Mesendoderm (in vitro differentiated cells): ENCODE data around the gene THSD4.

Experiments
- DNase-seq: peaks from one replicate; pipeline ENCODE4 v3.0.0; 2013
- H2AK5ac ChIP-seq: 2 replicates; pipeline ENCODE4 v1.6.1; 2013; ENCODE audit warnings: low read length, inconsistent platforms
- H2BK120ac ChIP-seq: 2 replicates; pipeline ENCODE4 v1.6.1; 2013; ENCODE audit warnings: low read depth, mild to moderate bottlenecking, low read length, moderate library complexity, mixed read lengths
- H2BK15ac ChIP-seq: replicated peaks from 2 replicates; pipeline ENCODE4 v1.6.1; 2013; ENCODE audit warnings: low read depth, mild to moderate bottlenecking, moderate library complexity
- H2BK5ac ChIP-seq: 2 replicates; pipeline ENCODE4 v1.6.1; 2013; ENCODE audit warnings: low read length, inconsistent platforms
- H3K18ac ChIP-seq: 2 replicates; pipeline ENCODE4 v1.6.1; 2013; ENCODE audit warnings: mild to moderate bottlenecking, low read length, mixed read lengths
- H3K23ac ChIP-seq: one replicate; pipeline ENCODE4 v1.6.1; 2013; ENCODE audit warnings: low read length
- H3K27ac ChIP-seq: 2 replicates; pipeline ENCODE4 v1.5.1; 2013; ENCODE audit warnings: low read depth, mild to moderate bottlenecking, inconsistent platforms, low read length, moderate library complexity
- H3K27me3 ChIP-seq: 2 replicates; pipeline ENCODE4 v1.6.1; 2013; ENCODE audit warnings: low read length, control low read depth, mild to moderate bottlenecking, inconsistent platforms; ENCODE audit not compliant: insufficient read depth, poor library complexity
- H3K36me3 ChIP-seq: 2 replicates; pipeline ENCODE4 v1.6.1; 2013; ENCODE audit warnings: low read length, inconsistent platforms; ENCODE audit not compliant: control insufficient read depth, insufficient read depth
- H3K4ac ChIP-seq: one replicate; pipeline ENCODE4 v1.6.1; 2013; ENCODE audit warnings: low read depth, mild to moderate bottlenecking, low read length, moderate library complexity
- H3K4me1 ChIP-seq: 2 replicates; pipeline ENCODE4 v1.6.1; 2013; ENCODE audit warnings: low read depth, low read length, inconsistent platforms; ENCODE audit not compliant: control insufficient read depth
- H3K4me2 ChIP-seq: 2 replicates; pipeline ENCODE4 v1.6.1; 2013; ENCODE audit warnings: low read length
- H3K4me3 ChIP-seq: 2 replicates; pipeline ENCODE4 v1.5.1; 2013; ENCODE audit warnings: mild to moderate bottlenecking, low read length
- H3K56ac ChIP-seq: one replicate; pipeline ENCODE4 v1.6.1; 2013; ENCODE audit warnings: low read length
- H3K79me1 ChIP-seq: 2 replicates; pipeline ENCODE4 v1.6.1; 2013; ENCODE audit warnings: low read length, inconsistent platforms
- H3K79me2 ChIP-seq: 2 replicates; pipeline ENCODE4 v1.6.1; 2013; ENCODE audit warnings: mild to moderate bottlenecking, low read length; ENCODE audit not compliant: control insufficient read depth, insufficient read depth
- H3K9ac ChIP-seq: 2 replicates; pipeline ENCODE4 v1.6.1; 2013; ENCODE audit warnings: low read length, inconsistent platforms
- H4K5ac ChIP-seq: one replicate; pipeline ENCODE4 v1.6.1; 2013; ENCODE audit warnings: low read length
- H4K8ac ChIP-seq: one replicate; pipeline ENCODE4 v1.6.1; 2013; ENCODE audit warnings: low read depth, mild to moderate bottlenecking, control low read depth, low read length, moderate library complexity
- WGBS: extraction: QIAGEN DNeasy Blood & Tissue Kit; methylation state at CpG from one replicate; pipeline ENCODE4 v1.1.7; 2013; ENCODE audit warnings: low lambda C conversion rate, missing lambda C conversion rate; ENCODE audit not compliant: insufficient coverage; ENCODE audit errors: extremely low coverage; 5-methylcytosine and 5-hydroxymethylcytosine counted together

Gene THSD4

DNA sequence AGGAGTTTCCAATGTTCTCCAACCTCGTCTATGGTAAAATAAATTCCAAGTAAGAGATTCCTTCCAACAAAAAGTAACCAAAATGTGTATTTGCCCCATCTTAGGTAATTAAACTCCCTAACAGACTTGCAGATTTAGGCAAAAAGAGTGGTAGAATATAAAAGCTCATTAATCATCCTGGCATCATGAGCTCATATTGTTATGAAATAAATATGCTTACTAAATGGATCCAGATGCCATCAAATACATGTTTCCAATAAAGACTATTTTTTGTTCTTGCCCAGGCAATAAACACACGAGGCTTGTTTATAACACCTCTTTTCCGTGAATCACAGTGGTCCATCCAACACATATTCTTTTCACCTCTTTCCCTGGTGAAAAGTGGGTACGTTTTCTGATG is 189.4 kb downstream of the THSD4 start:
- Histone ChIP-seq H3K79me2 (no peaks in the 10 kb centered on the region), H3K4me1 (no peaks in the 10 kb centered on the region), H3K4ac (no peak overlapping the region), H3K18ac (no peak overlapping the region), H3K36me3 (no peaks in the 10 kb centered on the region), H4K8ac (no peak overlapping the region), H2BK15ac (no peak overlapping the region), H2AK5ac (no peak overlapping the region), H3K79me1 (no peaks in the 10 kb centered on the region), H3K56ac (no peak overlapping the region), H3K27ac (no peak overlapping the region), H2BK5ac (no peak overlapping the region), H2BK120ac (no peak overlapping the region), H4K5ac (no peak overlapping the region), H3K27me3 (no peaks in the 10 kb centered on the region), H3K4me2 (no peak overlapping the region), H3K9ac (no peak overlapping the region), H3K4me3 (no peak overlapping the region), H3K23ac (no peak overlapping the region)
- no peak for DNase-seq
- no CpG with 5 or more reads among the region's 4 CpGs for WGBS

DNA sequence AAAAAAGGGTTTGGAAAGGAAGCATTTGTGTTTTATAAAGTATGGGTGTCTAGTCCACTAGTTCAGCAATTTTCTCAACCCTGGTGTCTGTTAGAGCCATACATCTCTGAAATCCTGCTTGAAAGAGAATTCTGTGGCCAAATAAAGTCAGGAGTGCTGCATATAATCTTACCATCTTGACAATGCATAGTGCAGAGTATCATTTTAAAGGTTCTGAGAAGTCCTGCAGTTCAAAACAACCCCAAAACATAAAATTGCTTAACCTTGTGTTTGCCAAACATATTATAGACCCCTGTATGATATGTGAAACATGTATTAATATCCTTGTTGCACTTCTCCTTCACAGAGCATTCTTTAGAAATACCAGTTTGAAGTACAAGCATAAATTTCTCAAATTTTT is 191.3 kb downstream of the THSD4 start:
- Histone ChIP-seq H3K56ac (no peak overlapping the region), H3K18ac (no peak overlapping the region), H3K4me1 (no peaks in the 10 kb centered on the region), H2BK120ac (no peak overlapping the region), H3K4me2 (no peak overlapping the region), H4K8ac (no peak overlapping the region), H3K79me2 (no peaks in the 10 kb centered on the region), H2AK5ac (no peak overlapping the region), H3K36me3 (no peaks in the 10 kb centered on the region), H3K9ac (no peak overlapping the region), H2BK5ac (no peak overlapping the region), H3K4me3 (no peak overlapping the region), H3K4ac (no peak overlapping the region), H3K27me3 (no peaks in the 10 kb centered on the region), H2BK15ac (no peak overlapping the region), H3K79me1 (no peaks in the 10 kb centered on the region), H3K23ac (no peak overlapping the region), H4K5ac (no peak overlapping the region), H3K27ac (no peak overlapping the region)
- DNase-seq, result no peak

DNA sequence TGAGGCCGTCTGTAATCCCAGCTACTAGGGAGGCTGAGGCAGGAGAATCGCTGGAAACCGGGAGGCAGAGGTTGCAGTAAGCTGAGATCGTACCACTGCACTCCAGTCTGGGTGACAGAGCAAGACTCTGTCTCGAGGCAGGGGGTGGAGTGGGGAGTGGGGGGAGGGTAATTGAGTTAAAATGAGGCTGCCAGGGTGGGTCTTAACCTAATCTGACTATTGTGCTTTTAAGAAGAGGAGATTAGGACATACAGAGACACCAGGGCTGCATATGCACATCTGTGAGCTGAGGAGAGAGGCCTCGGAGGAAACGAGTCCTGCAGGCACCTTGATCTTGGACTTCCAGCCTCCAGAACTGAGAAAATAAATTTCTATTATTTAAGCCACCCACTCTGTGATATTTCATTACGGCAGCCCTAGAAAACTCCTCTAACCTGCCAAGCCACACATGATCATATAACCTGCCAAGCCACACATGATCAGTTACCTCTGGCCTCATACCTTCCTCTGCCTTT is 197.0 kb downstream of the THSD4 start:
- no peak overlapping the region for H2AK5ac ChIP-seq
- no peak overlapping the region for H2BK120ac ChIP-seq
- H4K5ac ChIP-seq, result no peak overlapping the region

DNA sequence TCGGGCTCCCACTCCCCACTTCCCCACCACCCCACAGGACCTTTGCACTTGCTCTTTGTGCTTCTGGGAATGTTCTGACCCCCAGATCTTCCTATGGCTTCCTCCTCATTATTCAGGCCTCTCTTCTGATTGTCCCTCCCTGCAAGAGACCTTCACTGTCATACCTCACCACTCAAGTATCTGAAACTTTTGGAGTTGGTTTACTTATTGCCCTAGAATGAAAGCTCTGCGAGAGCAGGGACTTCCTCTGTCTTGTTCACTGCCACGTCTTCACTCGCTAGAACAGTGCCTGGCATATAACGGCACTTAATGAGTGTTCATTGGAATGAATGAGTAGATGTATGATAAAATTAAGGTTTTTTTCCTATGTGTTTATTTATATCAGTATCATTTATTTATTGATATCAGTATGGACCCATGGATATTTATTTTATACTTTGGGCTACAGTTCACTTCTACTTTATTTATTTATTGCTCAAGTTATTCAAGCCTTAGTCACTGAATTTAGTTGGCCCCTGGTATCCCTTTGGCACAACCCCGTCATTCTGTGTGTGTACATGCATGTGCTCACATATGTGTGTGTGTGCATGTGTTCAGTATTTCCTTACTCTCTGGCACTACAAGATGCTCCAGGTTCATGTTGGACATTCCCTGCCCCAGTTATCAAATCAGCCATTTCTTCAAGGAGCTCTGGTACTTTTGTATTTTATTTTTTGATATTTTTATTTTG is 197.6 kb downstream of the THSD4 start:
- H3K4ac ChIP-seq, result no peak overlapping the region
- no peaks in the 10 kb centered on the region for H3K79me2 ChIP-seq
- WGBS, result no CpG with 5 or more reads among the region's 6 CpGs

More for the DNA sequence above, 197.0 kb downstream of the THSD4 start:
- Histone ChIP-seq H2BK15ac (no peak overlapping the region), H2BK5ac (no peak overlapping the region), H3K27me3 (no peaks in the 10 kb centered on the region), H3K27ac (no peak overlapping the region), H4K8ac (no peak overlapping the region), H3K18ac (no peak overlapping the region), H3K9ac (no peak overlapping the region), H3K79me2 (no peaks in the 10 kb centered on the region), H3K4ac (no peak overlapping the region), H3K4me1 (no peaks in the 10 kb centered on the region), H3K56ac (no peak overlapping the region), H3K36me3 (no peaks in the 10 kb centered on the region), H3K23ac (no peak overlapping the region), H3K4me2 (no peak overlapping the region), H3K4me3 (no peak overlapping the region), H3K79me1 (no peaks in the 10 kb centered on the region)
- no peak for DNase-seq
- WGBS, result no CpG with 5 or more reads among the region's 8 CpGs

DNA sequence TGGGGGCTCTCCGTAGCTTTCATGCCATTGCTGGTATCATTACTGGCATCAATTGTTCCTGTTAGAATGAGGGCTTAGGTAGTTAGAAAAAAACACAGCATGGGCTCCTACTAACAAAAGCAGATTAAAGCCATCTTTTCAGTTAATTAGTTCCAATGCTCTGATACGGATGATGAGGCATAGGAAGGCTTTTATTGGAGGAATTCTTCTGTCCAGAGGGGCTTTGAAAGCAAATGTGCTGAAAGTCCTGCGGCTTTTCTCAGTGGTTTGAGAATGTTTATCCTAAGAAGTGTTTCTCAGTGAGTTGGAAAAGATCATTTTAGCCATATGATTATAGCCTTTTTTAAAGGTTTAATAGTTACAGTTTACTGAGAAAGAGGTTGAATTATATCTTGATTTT is 198.5 kb downstream of the THSD4 start:
- no peaks in the 10 kb centered on the region for H3K27me3 ChIP-seq
- H3K36me3 ChIP-seq, result no peaks in the 10 kb centered on the region
- H3K56ac ChIP-seq, result no peak overlapping the region
- H2BK120ac ChIP-seq, result no peak overlapping the region
- no peak overlapping the region for H3K4me3 ChIP-seq
- no peak overlapping the region for H2BK15ac ChIP-seq
- H4K8ac ChIP-seq, result no peak overlapping the region
- WGBS, result no CpG with 5 or more reads among the region's 3 CpGs
- no peak overlapping the region for H3K27ac ChIP-seq
- H2AK5ac ChIP-seq, result no peak overlapping the region
- H3K4me1 ChIP-seq, result no peaks in the 10 kb centered on the region
- H3K79me2 ChIP-seq, result no peaks in the 10 kb centered on the region
- no peak for DNase-seq
- no peak overlapping the region for H3K23ac ChIP-seq
- no peak overlapping the region for H3K9ac ChIP-seq
- H2BK5ac ChIP-seq, result no peak overlapping the region
- H3K18ac ChIP-seq, result no peak overlapping the region
- H4K5ac ChIP-seq, result no peak overlapping the region
- no peaks in the 10 kb centered on the region for H3K79me1 ChIP-seq
- no peak overlapping the region for H3K4ac ChIP-seq
- H3K4me2 ChIP-seq, result no peak overlapping the region

More for the DNA sequence above, 197.6 kb downstream of the THSD4 start:
- Histone ChIP-seq H3K4me3 (no peak overlapping the region), H2BK120ac (no peak overlapping the region), H3K27ac (no peak overlapping the region), H2AK5ac (no peak overlapping the region), H3K79me1 (no peaks in the 10 kb centered on the region), H4K8ac (no peak overlapping the region), H3K56ac (no peak overlapping the region), H3K18ac (no peak overlapping the region), H3K36me3 (no peaks in the 10 kb centered on the region), H2BK5ac (no peak overlapping the region), H3K9ac (no peak overlapping the region), H4K5ac (no peak overlapping the region), H3K4me2 (no peak overlapping the region), H3K23ac (no peak overlapping the region), H3K4me1 (no peaks in the 10 kb centered on the region), H3K27me3 (no peaks in the 10 kb centered on the region), H2BK15ac (no peak overlapping the region)
- DNase-seq, result peak; percentile 2
